MM.1S (cell line): Measurements from ENCODE around the gene SCLY.

Experiments
- DNase-seq: peaks from one replicate; pipeline ENCODE4 v3.0.0-alpha.2; 2015
- H2AFZ ChIP-seq: fragments of 300-600 bp; sonication (generic); 2 replicates; pipeline ENCODE4 v1.6.0; 2016; ENCODE audit warnings: antibody characterized with exemption, low read length
- H3F3A ChIP-seq: fragments of 300-600 bp; sonication (generic); 2 replicates; pipeline ENCODE4 v1.6.1; 2016; ENCODE audit warnings: mild to moderate bottlenecking, antibody characterized with exemption, low read length, moderate library complexity, mixed read lengths; ENCODE audit not compliant: insufficient read depth
- H3K27ac ChIP-seq: fragments of 300-600 bp; sonication (generic); 2 replicates; pipeline ENCODE4 v1.5.1; 2016; ENCODE audit warnings: mild to moderate bottlenecking, low read length
- H3K27me3 ChIP-seq: fragments of 300-600 bp; sonication (generic); replicated peaks from 2 replicates; pipeline ENCODE4 v1.6.0; 2016; ENCODE audit warnings: low read length; ENCODE audit not compliant: insufficient read depth
- H3K36me3 ChIP-seq: fragments of 300-600 bp; sonication (generic); replicated peaks from 2 replicates; pipeline ENCODE4 v1.6.1; 2016; ENCODE audit warnings: mild to moderate bottlenecking, low read length, mixed read lengths; ENCODE audit not compliant: insufficient read depth
- H3K4me1 ChIP-seq: fragments of 300-600 bp; sonication (generic); 2 replicates; pipeline ENCODE4 v1.6.1; 2016; ENCODE audit warnings: low read length, mixed read lengths
- H3K4me2 ChIP-seq: fragments of 300-600 bp; sonication (generic); 2 replicates; pipeline ENCODE4 v1.6.0; 2016; ENCODE audit warnings: low read depth, low read length
- H3K4me3 ChIP-seq: fragments of 300-600 bp; sonication (generic); 2 replicates; pipeline ENCODE4 v1.5.1; 2016; ENCODE audit warnings: low read length, mixed read lengths
- H3K79me2 ChIP-seq: fragments of 300-600 bp; sonication (generic); 2 replicates; pipeline ENCODE4 v1.6.1; 2016; ENCODE audit warnings: mixed run types, low read length, mixed read lengths
- H3K9ac ChIP-seq: fragments of 300-600 bp; sonication (generic); 2 replicates; pipeline ENCODE4 v1.6.1; 2016; ENCODE audit warnings: low read length, mixed read lengths
- H3K9me2 ChIP-seq: fragments of 300-600 bp; sonication (generic); replicated peaks from 2 replicates; pipeline ENCODE4 v1.6.1; 2016; ENCODE audit warnings: mild to moderate bottlenecking, low read length, mixed read lengths; ENCODE audit not compliant: insufficient read depth
- H3K9me3 ChIP-seq: fragments of 300-600 bp; sonication (generic); replicated peaks from 2 replicates; pipeline ENCODE4 v1.6.1; 2016; ENCODE audit warnings: mild to moderate bottlenecking, low read length, mixed read lengths; ENCODE audit not compliant: insufficient read depth
- H4K20me1 ChIP-seq: fragments of 300-600 bp; sonication (generic); 2 replicates; pipeline ENCODE4 v1.6.1; 2016; ENCODE audit warnings: mild to moderate bottlenecking, low read length, moderate library complexity, mixed read lengths; ENCODE audit not compliant: insufficient read depth
- CTCF ChIP-seq: fragments of 300-600 bp; sonication (generic); IDR thresholded peaks from 2 replicates; pipeline ENCODE4 v1.5.1; 2016; ENCODE audit warnings: antibody characterized with exemption, low read length, mixed read lengths
- EZH2 ChIP-seq: fragments of 300-600 bp; sonication (generic); optimal IDR thresholded peaks from 2 replicates; pipeline ENCODE3; 2017; ENCODE audit warnings: low read depth, mild to moderate bottlenecking, antibody characterized with exemption, low read length, mixed read lengths
- EZH2phosphoT487 ChIP-seq: fragments of 300-600 bp; sonication (generic); IDR thresholded peaks from 2 replicates; pipeline ENCODE4 v1.6.1; 2018; ENCODE audit warnings: antibody characterized with exemption, low read length

The SCLY gene

GRCh38 chr2:238039151-238039550, 21.6 kb upstream of the SCLY start:
- H2AFZ ChIP-seq = no peak overlapping the region
- H3K9ac ChIP-seq = no peak overlapping the region
- no peak for DNase-seq
- H3K9me3 ChIP-seq = no peaks in the 10 kb centered on the region
- H3K79me2 ChIP-seq = no peaks in the 10 kb centered on the region
- no peaks in the 10 kb centered on the region for H3F3A ChIP-seq
- no peak overlapping the region for H3K4me2 ChIP-seq
- H3K4me1 ChIP-seq = no peaks in the 10 kb centered on the region
- no peak overlapping the region for H3K27ac ChIP-seq
- no peaks in the 10 kb centered on the region for H3K27me3 ChIP-seq
- no peaks in the 10 kb centered on the region for H4K20me1 ChIP-seq
- H3K9me2 ChIP-seq = no peaks in the 10 kb centered on the region
- TF ChIP-seq EZH2 = no peak
- no peak for TF ChIP-seq EZH2phosphoT487
- TF ChIP-seq CTCF = no peak
- no peaks in the 10 kb centered on the region for H3K36me3 ChIP-seq
- no peak overlapping the region for H3K4me3 ChIP-seq

GRCh38 chr2:238039985-238040384, 20.8 kb upstream of the SCLY start:
- H3K27me3 ChIP-seq = no peaks in the 10 kb centered on the region
- no peaks in the 10 kb centered on the region for H4K20me1 ChIP-seq
- H2AFZ ChIP-seq = no peak overlapping the region
- no peaks in the 10 kb centered on the region for H3K9me2 ChIP-seq
- H3K9me3 ChIP-seq = no peaks in the 10 kb centered on the region
- no peaks in the 10 kb centered on the region for H3K36me3 ChIP-seq
- H3K4me3 ChIP-seq = no peak overlapping the region
- TF ChIP-seq EZH2phosphoT487 (no peak), CTCF (no peak), EZH2 (no peak)
- H3K79me2 ChIP-seq = no peaks in the 10 kb centered on the region
- H3F3A ChIP-seq = no peaks in the 10 kb centered on the region
- H3K27ac ChIP-seq = no peak overlapping the region
- H3K4me2 ChIP-seq = no peak overlapping the region
- no peak for DNase-seq
- H3K9ac ChIP-seq = no peak overlapping the region
- H3K4me1 ChIP-seq = no peaks in the 10 kb centered on the region

- Histone ChIP-seq H3K4me2 (no peak overlapping the region), H3K4me3 (no peak overlapping the region), H3K27me3 (no peaks in the 10 kb centered on the region), H3F3A (no peaks in the 10 kb centered on the region), H3K4me1 (no peaks in the 10 kb centered on the region), H3K9me3 (no peaks in the 10 kb centered on the region), H3K9ac (no peak overlapping the region), H3K9me2 (no peaks in the 10 kb centered on the region), H3K79me2 (no peaks in the 10 kb centered on the region), H4K20me1 (no peaks in the 10 kb centered on the region), H2AFZ (no peak overlapping the region), H3K36me3 (no peaks in the 10 kb centered on the region), H3K27ac (no peak overlapping the region)
- TF ChIP-seq EZH2phosphoT487 (no peak), EZH2 (no peak), CTCF (no peak)
- no peak for DNase-seq
These were observed 19.9 kb upstream of the SCLY start for GRCh38 chr2:238040918-238041317.
